Prostate gland (tissue), 2 donors: ENCODE measurements around the gene TDRD5. TPM values are rescaled to one million over a fixed set of nuclear protein-coding genes. Genes with fewer than 3 reads are reported as not detected.

Source experiments
- DNase-seq: peaks from one replicate; pipeline ENCODE4 v3.0.0-alpha.2; 2019; ENCODE audit warnings: low spot score
- H3K27ac ChIP-seq, 2 donors: fragments of 200-600 bp; sonication (generic); 2 replicates each; pipeline ENCODE4 v1.5.1; 2017 to 2019
- H3K27me3 ChIP-seq: fragments of 200-600 bp; sonication (generic); replicated peaks from 2 replicates; pipeline ENCODE4 v1.5.1; 2019; ENCODE audit not compliant: insufficient read depth
- H3K36me3 ChIP-seq, 2 donors: fragments of 200-600 bp; sonication (generic); 1 replicate in 1 of 2; 2 replicates in 1 of 2; pipeline versions ENCODE4 v1.5.1 to v1.8.1; 2017 to 2019
- H3K4me1 ChIP-seq: fragments of 200-600 bp; sonication (generic); replicated peaks from 2 replicates; pipeline ENCODE4 v1.5.1; 2019
- H3K4me3 ChIP-seq, 2 donors: fragments of 200-600 bp; sonication (generic); 2 replicates each; pipeline ENCODE4 v1.5.1; 2017 to 2019
- H3K9me3 ChIP-seq: fragments of 200-600 bp; sonication (generic); 2 replicates; pipeline ENCODE4 v1.5.1; 2017
- POLR2A ChIP-seq: fragments of 450-650 bp; IDR thresholded peaks from one replicate; pipeline ENCODE4 v1.6.1; 2016; ENCODE audit warnings: antibody characterized with exemption, mild to moderate bottlenecking
- POLR2AphosphoS5 ChIP-seq: sonication (generic); formaldehyde crosslinking; IDR thresholded peaks from one replicate; pipeline ENCODE4 v1.6.1; 2017; ENCODE audit warnings: antibody characterized with exemption
- WGBS: methylation state at CpG from one replicate; pipeline ENCODE4 v1.1.5; 2018; 5-methylcytosine and 5-hydroxymethylcytosine counted together
- intact Hi-C: fragments of 100-400 bp; cut with DNase I; formaldehyde crosslinking; loops from one replicate; pipeline ENCODE4 v1.14.2; 2022
- small RNA-seq, 2 donors: library from RNA; depleted of rRNA; stranded (forward); fragments of <200 nt; gene quantifications; one replicate each; pipeline ENCODE3, GENCODE V24; 2016
- total RNA-seq, 2 donors: library from RNA; depleted of rRNA; stranded (reverse); fragments of >200 nt; gene quantifications; one replicate each; pipeline ENCODE4 v1.1.0, GENCODE V29; 2016
- TF ChIP-seq, protein P1 (sequence below), 4 experiments: fragments of 200-600 bp in 2 of 4; fragments of 450-650 bp in 2 of 4; sonication (generic) in 2 of 4; IDR thresholded peaks; 1 replicate in 3 of 4; 2 replicates in 1 of 4; pipeline ENCODE4 v1.5.1; 2016 to 2019; ENCODE audit warnings: antibody characterized with exemption in 4 of 4, mild to moderate bottlenecking in 2 of 4, moderate library complexity in 2 of 4

The TDRD5 gene
- total RNA-seq, 2 donors from 2014 or later = 3.8 to 7.6 TPM

DNA sequence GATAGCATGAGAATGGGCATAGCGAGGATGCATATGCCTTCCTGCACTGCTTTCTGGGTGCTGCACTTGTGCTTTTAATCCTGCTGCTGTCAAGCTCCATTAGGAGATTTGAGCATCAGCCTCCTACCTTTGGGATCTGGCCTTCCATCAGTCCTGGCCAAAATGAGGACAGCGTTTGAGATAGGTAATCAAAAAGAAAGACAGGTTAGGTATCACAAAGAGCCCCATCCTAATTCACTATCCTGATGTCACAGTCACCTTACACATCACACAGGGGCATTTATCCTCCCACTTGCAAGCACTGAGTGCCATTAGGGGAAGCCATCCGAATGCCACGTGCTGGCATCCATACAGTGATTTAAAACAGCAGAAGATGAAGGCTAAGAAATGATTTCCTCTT, 138.2 kb downstream of the TDRD5 start:
- peaks cover 4% of the 10 kb centered on the region for H3K27me3 ChIP-seq
- no peak for DNase-seq
- no peaks in the 10 kb centered on the region for H3K4me1 ChIP-seq
- no peaks in the 10 kb centered on the region for H3K36me3 ChIP-seq
- 81% methylated on average over 4 of the region's 4 CpGs for WGBS
- TF ChIP-seq POLR2AphosphoS5 (no peak), POLR2A (no peak)
- TF ChIP-seq, protein P1, sequence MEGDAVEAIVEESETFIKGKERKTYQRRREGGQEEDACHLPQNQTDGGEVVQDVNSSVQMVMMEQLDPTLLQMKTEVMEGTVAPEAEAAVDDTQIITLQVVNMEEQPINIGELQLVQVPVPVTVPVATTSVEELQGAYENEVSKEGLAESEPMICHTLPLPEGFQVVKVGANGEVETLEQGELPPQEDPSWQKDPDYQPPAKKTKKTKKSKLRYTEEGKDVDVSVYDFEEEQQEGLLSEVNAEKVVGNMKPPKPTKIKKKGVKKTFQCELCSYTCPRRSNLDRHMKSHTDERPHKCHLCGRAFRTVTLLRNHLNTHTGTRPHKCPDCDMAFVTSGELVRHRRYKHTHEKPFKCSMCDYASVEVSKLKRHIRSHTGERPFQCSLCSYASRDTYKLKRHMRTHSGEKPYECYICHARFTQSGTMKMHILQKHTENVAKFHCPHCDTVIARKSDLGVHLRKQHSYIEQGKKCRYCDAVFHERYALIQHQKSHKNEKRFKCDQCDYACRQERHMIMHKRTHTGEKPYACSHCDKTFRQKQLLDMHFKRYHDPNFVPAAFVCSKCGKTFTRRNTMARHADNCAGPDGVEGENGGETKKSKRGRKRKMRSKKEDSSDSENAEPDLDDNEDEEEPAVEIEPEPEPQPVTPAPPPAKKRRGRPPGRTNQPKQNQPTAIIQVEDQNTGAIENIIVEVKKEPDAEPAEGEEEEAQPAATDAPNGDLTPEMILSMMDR (IDR thresholded peaks at IDR 0.05) = no peak
- no peak overlapping the region for H3K4me3 ChIP-seq
- intact Hi-C loops = no loop called here
- no peak overlapping the region for H3K27ac ChIP-seq
- H3K9me3 ChIP-seq = no peaks in the 10 kb centered on the region

DNA sequence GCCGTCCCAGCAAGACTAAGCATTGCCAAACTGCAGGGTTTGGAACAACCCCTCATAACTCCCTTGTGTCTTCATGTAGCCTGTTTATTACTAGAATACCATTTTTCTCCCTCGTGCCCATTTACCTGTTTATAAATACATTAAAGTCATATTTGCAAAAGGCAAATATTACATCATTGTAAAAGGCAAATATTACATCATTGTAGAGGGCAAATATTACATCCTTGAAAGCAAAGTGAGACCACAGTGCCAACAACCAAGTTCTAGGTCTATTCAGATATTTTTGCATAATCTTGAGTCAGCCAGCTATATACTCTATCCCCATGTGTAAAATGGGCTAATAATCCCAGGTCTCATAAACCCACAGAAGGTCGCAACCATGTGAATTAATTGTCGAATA, 140.0 kb downstream of the TDRD5 start:
- no peak for DNase-seq
- TF ChIP-seq POLR2AphosphoS5 (no peak), POLR2A (no peak)
- TF ChIP-seq, protein P1 (IDR thresholded peaks at IDR 0.05) = no peak
- Histone ChIP-seq H3K27ac (no peak overlapping the region), H3K36me3 (no peaks in the 10 kb centered on the region), H3K4me3 (no peak overlapping the region), H3K27me3 (peaks cover 4% of the 10 kb centered on the region), H3K9me3 (no peaks in the 10 kb centered on the region), H3K4me1 (no peaks in the 10 kb centered on the region)
- intact Hi-C loops = no loop called here
- 62% methylated on average over 4 of the region's 4 CpGs for WGBS

Small RNA genes lying within 50 kb of the gene (small RNA-seq; reads per million reads assigned to genes)
- gene RNU5F-2P = 0 reads per million in 2 donors

Other genes starting within 250 kb of the TDRD5 start
- 1 to 10 TPM in 1 of 2 donors, not detected in 1; 7.0 TPM for gene AXDND1, start 225.9 kb upstream of the TDRD5 start, total RNA-seq
- gene NPHS2, start 15.9 kb upstream of the TDRD5 start, total RNA-seq = not detected
- 1 to 10 TPM in 1 of 2 donors, not detected in 1; 1.1 TPM for gene FAM163A, start 151.5 kb downstream of the TDRD5 start, total RNA-seq